ENCODE data around the gene AGBL1. TPM values are rescaled to one million over a fixed set of nuclear protein-coding genes. Genes with fewer than 3 reads are reported as not detected.

Gene AGBL1
- total RNA-seq, 6 experiments from 2014 or later, result not detected

- Mint-ChIP-seq H3K9me3 (peaks cover 34% of the 10 kb centered on the region), H3K4me1 (ENCODE audit: low read depth) (no peaks in the 10 kb centered on the region), H3K36me3 (ENCODE audit: low read depth) (no peaks in the 10 kb centered on the region), H3K27me3 (ENCODE audit: insufficient read depth) (no peaks in the 10 kb centered on the region), H3K27ac (no peak overlapping the region), H3K4me3 (no peak overlapping the region)
- DNase-seq, result no peak
- no peak for TF ChIP-seq CTCF (IDR thresholded peaks at IDR 0.05)
These were observed 104.2 kb downstream of the AGBL1 start for GRCh38 chr15:86183596-86184491.

GRCh38 chr15:86193716-86194380, 114.2 kb downstream of the AGBL1 start:
- Mint-ChIP-seq H3K27me3 (ENCODE audit: insufficient read depth) (no peaks in the 10 kb centered on the region), H3K4me3 (no peak overlapping the region), H3K4me1 (ENCODE audit: low read depth) (no peaks in the 10 kb centered on the region), H3K27ac (no peak overlapping the region), H3K9me3 (peaks cover 48% of the 10 kb centered on the region), H3K36me3 (ENCODE audit: low read depth) (peaks cover 9% of the 10 kb centered on the region; the same call in 1 of the 2 replicates)
- no peak for DNase-seq
- TF ChIP-seq CTCF (IDR thresholded peaks at IDR 0.05), result no peak

GRCh38 chr15:86197770-86198169, 118.1 kb downstream of the AGBL1 start:
- Mint-ChIP-seq H3K9me3 (peaks cover 58% of the 10 kb centered on the region), H3K4me3 (no peak overlapping the region), H3K27ac (no peak overlapping the region), H3K4me1 (ENCODE audit: low read depth) (no peaks in the 10 kb centered on the region), H3K36me3 (ENCODE audit: low read depth) (0 out of 2 replicates have a peak, but pooled peaks cover 5% of the 10 kb centered on the region), H3K27me3 (ENCODE audit: insufficient read depth) (no peaks in the 10 kb centered on the region)
- DNase-seq, result no peak
- TF ChIP-seq CTCF (IDR thresholded peaks at IDR 0.05), result no peak

GRCh38 chr15:86199467-86200145, 119.9 kb downstream of the AGBL1 start:
- H3K36me3 Mint-ChIP-seq (ENCODE audit: low read depth), result no peaks in the 10 kb centered on the region
- DNase-seq, result no peak
- H3K4me1 Mint-ChIP-seq (ENCODE audit: low read depth), result no peaks in the 10 kb centered on the region
- no peaks in the 10 kb centered on the region for H3K27me3 Mint-ChIP-seq (ENCODE audit: insufficient read depth)
- H3K9me3 Mint-ChIP-seq, result peaks cover 56% of the 10 kb centered on the region
- H3K27ac Mint-ChIP-seq, result no peak overlapping the region
- H3K4me3 Mint-ChIP-seq, result no peak overlapping the region
- TF ChIP-seq CTCF (IDR thresholded peaks at IDR 0.05), result no peak

- H3K4me3 Mint-ChIP-seq, result no peak overlapping the region
- no peak overlapping the region for H3K27ac Mint-ChIP-seq
- no peak for TF ChIP-seq CTCF (IDR thresholded peaks at IDR 0.05)
- no peaks in the 10 kb centered on the region for H3K4me1 Mint-ChIP-seq (ENCODE audit: low read depth)
- no peaks in the 10 kb centered on the region for H3K36me3 Mint-ChIP-seq (ENCODE audit: low read depth)
- no peaks in the 10 kb centered on the region for H3K27me3 Mint-ChIP-seq (ENCODE audit: insufficient read depth)
- peaks cover 51% of the 10 kb centered on the region for H3K9me3 Mint-ChIP-seq
- no peak for DNase-seq
These were observed 121.8 kb downstream of the AGBL1 start for GRCh38 chr15:86201313-86202008.

Data from HFFc6 (cell line).